Sciatic nerve (tissue), 2 donors: Measurements from ENCODE around the gene SNTB2. TPM values are rescaled to one million over a fixed set of nuclear protein-coding genes. Genes with fewer than 3 reads are reported as not detected.

Source experiments
- ATAC-seq: fragments of 200-7000 bp; cut with Tn5 transposase; one replicate; pipeline ENCODE4 v1.9.1; 2020; ENCODE audit warnings: mild to moderate bottlenecking, moderate library complexity
- DNase-seq: peaks from one replicate; pipeline ENCODE4 v3.0.0-alpha.2; 2020; ENCODE audit warnings: low spot score
- intact Hi-C: fragments of 100-400 bp; cut with DNase I; formaldehyde crosslinking; loops from one replicate; pipeline ENCODE4 v1.14.2; 2022
- total RNA-seq: library from RNA; stranded (reverse); fragmentation: NEBNext Ultra II Directional; extraction: Animal tissue kit (Norgen Biotek cat#: 25700); gene quantifications from one replicate; pipeline ENCODE4 v1.2.1, GENCODE V29; 2021
- donor health status: DM: no; HTN: no; CAD: no.
- donor health status: DM: no; HTN: no; CAD: no.

The SNTB2 gene
- total RNA-seq, 1 donor from 2014 or later, result 64.0 TPM

DNA sequence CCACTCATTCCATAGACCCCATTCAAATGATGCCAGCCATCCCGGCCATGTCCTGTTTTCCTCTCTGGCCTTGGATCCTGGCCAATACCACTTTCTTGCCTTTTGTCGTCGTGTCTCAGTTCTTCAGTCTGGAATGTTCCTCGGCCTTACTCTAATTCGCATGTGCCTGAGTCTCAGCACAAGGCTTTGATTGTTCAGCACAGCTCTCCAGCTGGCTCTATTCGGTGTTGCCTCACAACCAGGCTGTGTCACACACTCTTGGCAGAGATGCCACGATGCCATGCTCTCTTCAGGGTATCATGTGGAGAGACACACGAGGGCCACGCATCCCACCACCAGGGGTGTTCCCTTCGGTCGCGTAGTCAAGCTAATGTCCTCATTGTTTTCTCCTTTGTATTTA lies 122.4 kb downstream of the SNTB2 start:
- intact Hi-C loops, result no loop called here
- DNase-seq (no peak), ATAC-seq (peak; percentile 17)

DNA sequence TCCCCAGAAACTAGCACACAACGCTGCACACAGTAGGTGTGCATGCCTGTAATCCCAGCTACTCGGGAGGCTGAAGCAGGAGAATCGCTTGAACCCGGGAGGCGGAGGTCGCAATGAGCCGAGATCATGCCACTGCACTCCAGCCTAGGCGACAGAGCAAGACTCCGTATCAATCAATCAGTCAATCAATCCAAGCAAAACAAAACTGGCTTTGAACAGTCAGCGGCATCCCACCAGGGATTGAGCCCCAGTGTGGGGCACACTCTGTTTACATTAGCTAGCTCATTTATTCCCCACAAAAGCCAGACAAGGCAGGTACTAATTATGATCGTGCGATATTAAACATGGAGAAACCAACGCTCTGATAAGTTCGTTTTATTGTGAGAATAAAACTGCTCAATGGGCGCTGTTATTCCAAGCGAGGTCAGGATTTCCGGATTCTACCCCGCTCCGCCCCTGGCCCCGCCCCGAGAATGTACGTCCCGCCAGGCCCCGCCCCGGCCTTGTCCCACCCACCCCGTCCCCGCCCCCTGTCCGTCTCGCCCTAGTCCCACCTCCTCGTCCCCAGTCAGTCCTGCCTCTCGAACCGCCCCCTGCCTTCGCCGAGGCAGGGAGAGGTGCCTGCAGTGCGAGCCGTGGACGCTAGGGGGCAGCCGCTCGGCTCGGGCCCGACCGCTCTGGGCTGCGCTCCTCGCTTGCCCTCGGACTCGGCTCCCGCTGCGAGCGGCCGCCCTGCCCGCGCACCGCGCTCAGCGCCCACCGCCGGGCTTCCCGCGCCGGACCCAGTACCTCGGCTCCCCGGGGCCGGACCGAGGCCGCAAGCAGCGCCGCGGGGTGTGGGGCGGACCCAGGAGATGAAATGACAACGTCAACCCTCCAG lies 123.9 kb downstream of the SNTB2 start, which contains the start of gene VPS4A:
Gene VPS4A, plus strand, starts transcription at position 698 of the 880 bp plus-strand sequence. Its CDS starts 162 bp downstream, at position 860.
- intact Hi-C loops, result no loop called here
- ATAC-seq (peak; percentile 98), DNase-seq (peak; percentile 98)

DNA sequence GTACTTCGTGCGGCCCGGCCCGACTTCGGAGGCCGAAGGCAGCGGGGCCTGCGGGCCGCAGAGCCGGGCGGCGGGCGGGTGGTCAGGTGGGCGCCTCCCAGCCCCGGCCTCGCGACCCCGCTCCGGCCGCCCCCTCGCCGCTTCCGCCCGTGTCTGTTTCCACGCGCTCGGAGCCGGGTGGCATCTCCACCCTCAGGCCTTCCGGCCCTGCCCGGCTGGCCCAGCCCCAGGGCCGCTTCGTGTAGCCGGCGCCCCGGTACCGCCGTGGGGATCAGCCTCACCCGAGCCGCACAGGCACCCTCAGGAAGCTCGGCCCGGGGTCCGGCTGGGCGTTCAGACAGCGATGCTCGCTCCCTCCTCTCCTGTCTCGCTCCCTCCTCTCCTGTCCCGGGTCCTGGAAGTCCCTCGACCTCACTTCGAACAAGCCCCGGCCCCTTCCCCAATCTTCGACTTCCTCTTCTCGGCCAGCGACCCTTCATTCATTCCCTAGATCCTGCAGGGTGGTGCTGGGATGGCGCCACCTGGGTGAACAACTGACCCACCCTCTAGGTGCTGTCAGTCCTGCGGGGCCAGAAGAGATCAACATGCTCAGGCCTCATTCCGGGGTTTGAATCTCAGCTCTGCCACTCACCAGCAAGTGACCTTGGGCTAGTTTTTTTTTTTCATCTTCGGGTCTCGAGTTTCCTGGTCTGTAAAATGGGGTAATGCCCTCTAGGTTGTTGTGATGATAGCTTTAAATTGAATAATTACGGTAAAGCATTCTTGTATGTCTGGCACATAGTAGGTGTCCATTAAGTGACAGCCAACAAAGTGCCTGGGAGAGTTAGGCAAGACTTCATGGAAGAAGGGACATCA lies 124.8 kb downstream of the SNTB2 start:
- intact Hi-C loops, result no loop called here
- DNase-seq, result no peak

DNA sequence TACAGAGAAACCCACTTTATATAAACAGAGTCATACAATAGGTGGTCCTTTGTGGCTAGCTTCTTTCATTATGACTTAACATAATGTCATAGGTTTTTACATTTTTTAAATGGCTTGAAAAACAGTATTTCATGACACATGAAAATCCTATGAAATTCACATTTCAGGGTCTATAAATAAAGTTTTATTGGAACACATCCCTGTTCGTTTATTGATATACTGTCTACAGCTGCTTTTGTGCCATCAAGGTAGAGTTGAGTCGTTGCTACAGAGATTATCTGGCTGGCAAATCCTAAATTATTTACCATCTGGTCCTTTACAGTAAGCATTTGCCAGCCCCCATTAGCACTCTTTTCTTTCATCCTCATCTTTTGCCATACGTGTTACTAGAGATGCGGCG lies 126.5 kb downstream of the SNTB2 start:
- ATAC-seq, result no peak
- DNase-seq, result no peak
- intact Hi-C loops, result no loop called here

More for the DNA sequence above, 124.8 kb downstream of the SNTB2 start:
- ATAC-seq, result peak; percentile 4

DNA sequence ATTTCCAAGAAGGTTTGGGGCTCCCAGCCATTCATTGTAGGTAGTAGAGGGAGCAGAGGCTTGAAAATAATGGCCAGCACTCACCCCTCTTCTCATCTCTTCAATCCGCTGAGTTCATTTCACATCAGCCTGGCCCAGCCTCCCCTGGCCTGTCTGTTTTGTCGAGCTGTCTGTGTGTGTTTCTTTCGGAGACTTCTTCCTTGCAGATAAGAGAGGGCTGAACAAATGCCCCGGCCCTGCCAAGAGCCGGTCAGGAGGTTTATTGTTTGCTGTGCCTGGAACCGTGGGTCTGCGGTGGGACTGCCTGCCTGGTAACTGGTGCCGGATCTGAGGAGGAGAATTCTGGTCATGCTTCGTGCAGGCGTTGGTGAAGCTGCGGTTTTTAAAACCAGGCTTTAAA lies 127.6 kb downstream of the SNTB2 start:
- no peak for ATAC-seq
- no peak for DNase-seq
- intact Hi-C loops, result no loop called here

DNA sequence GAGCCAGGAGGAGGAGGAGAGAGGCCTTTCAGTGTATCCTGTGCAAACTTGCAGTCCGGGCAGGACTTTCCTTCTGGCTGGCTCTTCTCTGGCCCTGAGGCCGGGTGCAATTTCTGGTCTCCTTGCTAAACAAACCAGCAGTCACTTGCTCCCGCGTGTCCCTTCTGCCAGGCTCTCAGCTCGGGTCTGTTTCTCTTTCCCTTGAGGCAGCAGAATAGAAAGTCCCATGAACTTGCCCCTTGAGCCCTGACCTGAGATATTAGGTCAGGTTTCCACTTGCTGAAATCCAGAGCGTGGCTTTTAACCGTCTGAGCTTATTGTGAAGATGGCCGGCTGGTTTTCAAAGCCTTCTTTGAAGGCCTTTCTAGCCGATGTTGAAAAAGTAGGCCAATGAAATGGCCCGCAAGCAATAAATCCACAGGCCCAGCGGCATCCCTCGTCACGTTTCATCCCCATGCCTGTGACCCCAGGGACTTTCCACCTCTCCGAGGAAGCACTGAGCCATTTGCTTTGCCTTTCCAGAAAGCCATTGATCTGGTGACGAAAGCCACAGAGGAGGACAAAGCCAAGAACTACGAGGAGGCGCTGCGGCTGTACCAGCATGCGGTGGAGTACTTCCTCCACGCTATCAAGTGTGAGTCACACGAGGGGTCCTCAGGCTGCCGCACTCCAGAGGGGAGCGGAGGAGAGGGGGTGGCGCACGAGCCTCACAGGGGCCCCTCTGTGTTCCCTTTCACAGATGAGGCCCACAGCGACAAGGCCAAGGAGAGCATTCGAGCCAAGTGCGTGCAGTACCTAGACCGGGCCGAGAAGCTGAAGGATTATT lies 128.7 kb downstream of the SNTB2 start:
- no peak for DNase-seq
- ATAC-seq, result no peak
- intact Hi-C loops, result no loop called here

DNA sequence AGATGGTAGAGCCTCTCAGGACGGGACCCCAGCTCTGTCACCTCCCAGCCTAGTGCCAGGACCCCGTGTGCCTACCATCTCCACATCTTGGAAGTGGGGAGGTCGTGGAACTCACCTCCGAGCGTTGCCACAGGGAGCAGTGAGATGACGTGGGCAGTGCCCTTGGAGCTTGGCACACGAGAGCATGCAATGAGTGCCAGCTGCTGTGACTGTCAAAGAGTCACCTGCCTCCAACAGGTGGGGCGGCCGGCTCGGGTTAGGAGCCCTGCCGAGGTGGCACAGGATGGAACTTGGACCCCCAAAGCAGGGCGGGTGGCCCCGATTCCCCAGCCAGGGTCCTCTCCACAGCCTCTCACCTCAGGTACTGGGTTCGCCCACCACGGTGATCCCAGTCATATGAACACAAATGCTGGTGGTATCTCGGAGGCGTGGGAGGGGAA lies 129.7 kb downstream of the SNTB2 start:
- DNase-seq (no peak), ATAC-seq (no peak)
- intact Hi-C loops, result no loop called here

DNA sequence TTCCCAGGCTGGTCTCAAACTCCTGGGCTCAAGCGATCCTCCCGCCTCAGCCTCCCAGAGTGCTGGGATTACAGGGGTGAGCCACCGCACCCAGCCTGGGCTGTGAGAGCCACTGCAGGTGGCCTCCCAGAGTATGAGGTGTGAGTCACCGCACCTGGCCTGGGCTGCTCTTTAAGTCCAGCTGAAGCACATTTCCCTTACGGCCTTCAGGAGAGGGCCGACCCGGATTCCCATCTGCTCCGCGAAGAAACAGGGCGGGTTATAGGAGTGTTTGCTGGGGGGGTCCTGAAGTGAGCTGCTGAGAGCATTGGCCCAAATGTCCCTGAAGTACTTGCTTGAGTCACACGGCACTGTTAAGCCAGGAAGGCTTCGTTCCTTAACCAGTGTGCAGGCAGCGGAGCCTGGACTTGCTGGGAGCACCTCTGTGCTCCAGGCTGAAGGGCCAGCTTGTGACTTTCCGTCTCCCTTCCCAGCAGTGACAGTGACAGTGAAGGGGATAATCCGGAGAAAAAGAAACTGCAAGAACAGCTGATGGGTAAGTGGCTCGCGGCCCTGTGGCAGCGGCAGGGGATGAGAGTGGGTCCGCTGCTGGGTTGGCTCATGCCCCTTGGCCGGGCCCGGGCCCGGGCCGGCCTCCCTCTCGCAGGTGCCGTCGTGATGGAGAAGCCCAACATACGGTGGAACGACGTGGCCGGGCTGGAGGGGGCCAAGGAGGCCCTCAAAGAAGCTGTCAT lies 131.4 kb downstream of the SNTB2 start:
- DNase-seq (no peak), ATAC-seq (no peak)
- intact Hi-C loops, result no loop called here

DNA sequence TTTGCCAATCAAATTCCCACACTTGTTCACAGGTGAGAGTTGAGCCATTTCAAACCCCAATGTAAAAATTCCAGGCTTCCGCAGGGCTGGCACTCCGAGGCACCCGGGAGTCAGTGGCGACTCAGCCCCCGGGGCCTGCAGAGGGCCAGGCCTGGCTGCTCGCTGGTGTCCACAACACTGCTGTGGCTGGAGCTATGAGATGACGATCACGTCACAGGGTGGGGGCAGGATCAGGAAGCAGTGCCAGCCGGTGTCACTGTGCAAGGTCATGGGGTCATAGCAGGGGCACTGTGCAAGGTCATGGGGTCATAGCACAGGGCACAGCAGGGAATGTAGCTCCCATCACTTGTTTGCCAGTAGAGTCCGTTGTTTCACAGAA lies 131.9 kb downstream of the SNTB2 start:
- DNase-seq (no peak), ATAC-seq (no peak)
- intact Hi-C loops, result no loop called here

DNA sequence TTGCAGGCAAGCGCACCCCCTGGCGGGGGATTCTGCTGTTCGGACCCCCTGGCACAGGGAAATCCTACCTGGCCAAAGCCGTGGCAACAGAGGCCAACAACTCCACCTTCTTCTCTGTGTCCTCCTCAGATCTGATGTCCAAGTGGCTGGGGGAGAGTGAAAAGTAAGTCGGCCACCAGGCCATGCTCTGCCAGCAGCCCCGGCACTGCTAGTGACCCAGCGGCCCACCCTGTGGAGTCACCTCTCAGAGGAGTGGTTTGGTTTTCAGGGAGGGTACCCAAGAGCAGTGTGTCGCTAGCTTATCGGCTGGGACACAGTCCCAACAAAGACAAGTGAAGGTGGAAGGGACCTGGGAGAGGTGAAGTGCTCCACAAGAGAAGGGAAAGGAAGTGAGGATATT lies 132.4 kb downstream of the SNTB2 start:
- ATAC-seq (no peak), DNase-seq (no peak)
- intact Hi-C loops, result no loop called here

DNA sequence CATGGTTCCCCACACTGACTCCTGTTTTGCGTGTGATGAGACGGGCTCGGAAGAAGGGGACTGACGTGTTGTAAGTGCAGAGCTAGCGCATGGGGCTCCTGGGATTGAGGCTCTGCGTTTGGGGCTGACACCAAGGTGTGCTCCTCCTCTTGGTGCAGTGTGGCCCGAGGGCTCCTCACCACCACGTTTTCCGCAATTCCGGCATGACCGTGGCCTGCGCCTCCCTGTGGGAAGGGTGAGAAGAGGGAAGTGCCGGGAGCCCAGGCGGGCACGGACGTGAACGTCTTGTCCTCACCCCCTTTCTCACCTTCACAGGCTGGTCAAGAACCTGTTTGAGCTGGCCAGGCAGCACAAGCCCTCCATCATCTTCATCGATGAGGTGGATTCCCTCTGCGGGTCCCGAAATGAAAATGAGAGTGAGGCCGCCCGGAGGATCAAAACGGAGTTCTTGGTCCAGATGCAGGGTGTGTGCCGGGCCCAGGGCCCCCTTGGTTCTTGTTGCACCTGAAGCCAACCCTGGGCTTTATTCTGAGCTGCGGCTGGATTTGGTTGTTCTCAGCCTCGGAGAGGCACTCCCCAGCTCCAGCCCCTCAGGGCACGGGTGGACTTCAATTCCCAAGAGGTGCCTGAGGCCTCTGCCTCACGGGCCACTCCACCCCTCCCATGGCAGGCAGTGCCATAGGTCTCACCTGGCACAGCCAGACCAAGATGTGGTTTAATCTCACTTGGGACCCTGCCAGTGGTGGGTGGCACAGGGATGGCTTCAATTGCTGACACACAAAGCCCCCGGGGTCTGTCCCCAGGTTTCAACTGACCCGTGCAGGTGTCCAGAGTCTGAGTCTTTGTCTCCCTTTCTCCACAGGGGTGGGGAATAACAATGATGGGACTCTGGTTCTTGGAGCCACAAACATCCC lies 133.1 kb downstream of the SNTB2 start:
- intact Hi-C loops, result no loop called here
- DNase-seq, result no peak
- no peak for ATAC-seq

DNA sequence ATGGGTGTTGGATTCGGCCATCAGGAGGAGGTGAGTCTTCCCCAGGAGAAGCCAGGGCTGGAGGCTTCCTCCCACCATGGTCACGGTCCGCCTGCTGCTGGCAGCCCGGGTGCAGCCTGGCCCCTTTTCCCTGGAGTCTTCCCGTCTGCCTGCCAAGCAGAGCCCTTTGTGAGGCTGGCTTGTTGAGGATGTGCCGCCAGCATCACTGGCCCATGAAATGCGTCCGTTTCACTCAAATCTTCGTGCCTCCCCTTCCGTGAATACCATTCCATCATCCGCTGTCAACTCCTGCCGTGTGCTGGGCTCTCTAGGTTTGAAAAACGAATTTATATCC lies 133.7 kb downstream of the SNTB2 start:
- ATAC-seq (no peak), DNase-seq (peak; percentile 39)
- intact Hi-C loops, result no loop called here

DNA sequence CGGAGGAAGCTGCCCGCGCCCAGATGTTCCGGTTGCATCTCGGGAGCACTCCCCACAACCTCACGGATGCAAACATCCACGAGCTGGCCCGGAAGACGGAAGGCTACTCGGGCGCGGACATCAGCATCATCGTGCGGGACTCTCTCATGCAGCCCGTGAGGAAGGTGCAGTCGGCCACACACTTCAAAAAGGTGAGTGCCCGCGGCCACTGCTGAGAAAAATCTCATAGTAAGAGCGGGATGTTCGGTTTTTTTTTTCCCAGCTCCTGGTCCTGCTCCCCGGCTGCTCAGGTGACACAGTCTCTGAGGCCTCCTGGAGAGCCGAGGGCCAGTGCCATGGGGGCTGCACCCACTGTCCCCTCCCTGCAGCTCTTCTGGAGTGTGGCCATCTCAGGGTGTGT lies 134.1 kb downstream of the SNTB2 start:
- ATAC-seq (no peak), DNase-seq (peak; percentile 53)
- intact Hi-C loops, result no loop called here

DNA sequence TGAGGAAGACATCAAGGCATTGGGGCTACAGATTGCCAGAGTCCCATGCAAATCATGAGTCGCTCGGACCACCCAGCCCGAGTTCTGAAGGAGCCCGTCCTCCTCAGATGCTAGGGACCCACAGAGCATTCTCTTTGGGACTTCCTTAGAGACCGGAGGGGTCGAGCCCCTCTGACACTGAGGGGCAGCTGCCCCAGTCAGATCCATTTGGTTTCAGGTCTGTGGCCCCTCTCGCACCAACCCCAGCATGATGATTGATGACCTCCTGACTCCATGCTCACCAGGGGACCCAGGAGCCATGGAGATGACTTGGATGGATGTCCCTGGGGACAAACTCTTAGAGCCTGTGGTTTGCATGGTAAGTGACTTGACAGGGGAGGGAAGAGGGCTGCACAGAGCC lies 135.4 kb downstream of the SNTB2 start:
- DNase-seq (no peak), ATAC-seq (no peak)

DNA sequence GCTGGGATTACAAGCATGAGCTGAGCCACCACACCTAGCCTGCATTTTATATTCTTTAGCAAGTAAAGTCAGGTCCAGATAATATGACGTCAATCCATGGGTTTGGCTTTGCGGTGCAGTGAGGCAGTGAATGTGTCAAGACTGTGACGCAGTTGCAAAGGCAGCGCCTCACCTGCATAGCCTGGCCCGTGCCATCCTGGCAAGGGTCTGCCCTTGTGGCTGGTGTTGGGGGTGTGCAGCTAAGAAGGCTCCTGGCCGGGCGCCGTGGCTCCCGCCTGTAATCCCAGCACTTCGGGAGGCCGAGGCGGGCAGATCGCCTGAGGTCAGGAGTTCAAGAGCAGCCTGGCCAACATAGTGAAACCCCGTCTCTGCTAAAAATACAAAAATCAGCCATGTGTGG lies 136.5 kb downstream of the SNTB2 start:
- DNase-seq (no peak), ATAC-seq (no peak)
- intact Hi-C loops, result no loop called here

More for the DNA sequence above, 135.4 kb downstream of the SNTB2 start:
- intact Hi-C loops, result no loop called here

DNA sequence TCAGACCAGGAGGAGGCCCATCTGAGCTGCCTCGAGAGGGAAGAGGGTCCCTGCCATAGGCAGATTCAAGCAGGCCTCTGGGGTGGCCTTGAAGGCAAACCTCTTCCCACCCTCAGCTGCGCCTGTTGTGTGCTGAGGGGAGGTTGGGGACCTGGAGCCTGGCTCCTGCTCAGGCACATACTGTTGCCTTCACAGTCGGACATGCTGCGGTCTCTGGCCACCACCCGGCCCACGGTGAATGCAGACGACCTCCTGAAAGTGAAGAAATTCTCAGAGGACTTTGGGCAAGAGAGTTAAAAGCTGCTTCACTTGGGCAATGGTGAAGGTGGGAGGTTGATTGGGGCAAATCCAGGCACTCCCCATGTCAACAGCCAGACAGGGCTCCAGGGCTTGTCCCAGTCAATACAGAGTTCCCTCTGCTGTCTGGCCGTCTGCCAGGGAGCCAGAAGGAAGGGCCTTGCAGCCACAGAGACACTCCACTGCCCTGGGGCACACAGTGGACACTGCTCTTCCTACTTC lies 137.1 kb downstream of the SNTB2 start:
- intact Hi-C loops, result no loop called here
- ATAC-seq (peak; percentile 59), DNase-seq (peak; percentile 82)

DNA sequence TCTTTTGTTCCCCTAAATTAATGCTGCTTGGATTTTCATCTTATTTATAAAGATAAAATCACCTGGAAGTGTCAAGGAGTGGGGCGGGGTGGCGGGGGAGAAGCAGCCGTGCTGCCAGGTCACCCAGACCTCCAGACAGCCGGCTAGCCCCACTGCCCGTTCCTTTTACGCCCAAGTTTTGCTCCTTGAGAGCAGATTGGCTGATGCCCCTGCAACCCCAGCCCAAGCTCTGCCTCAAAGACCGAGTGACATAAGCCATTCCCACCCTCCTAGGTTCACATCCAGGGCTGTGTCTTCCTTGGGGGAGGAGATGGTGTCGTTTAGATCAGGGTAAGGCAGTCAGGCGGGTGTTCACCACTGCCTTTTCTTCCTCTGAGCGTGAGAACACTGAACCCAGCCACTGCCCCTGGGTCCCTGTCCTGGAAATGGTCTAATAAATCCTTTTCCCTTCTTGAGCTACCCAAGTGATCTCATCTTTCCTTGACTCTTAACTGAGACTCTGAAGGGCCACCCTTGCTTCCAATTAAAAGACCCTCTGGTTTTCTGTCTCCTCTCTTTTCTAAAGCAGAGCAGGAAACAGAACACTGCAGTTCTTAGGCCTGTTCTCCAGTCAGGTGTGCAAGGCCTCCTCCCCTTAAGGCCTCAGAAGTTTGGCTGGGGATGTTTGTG lies 137.8 kb downstream of the SNTB2 start:
- intact Hi-C loops, result no loop called here
- ATAC-seq (no peak), DNase-seq (no peak)
